ENCODE data around the gene AMOT. TPM values are rescaled to one million over a fixed set of nuclear protein-coding genes. Genes with fewer than 3 reads are reported as not detected.

AMOT gene
- total RNA-seq, 2 experiments from 2014 or later: 1.1 to 1.5 TPM

DNA sequence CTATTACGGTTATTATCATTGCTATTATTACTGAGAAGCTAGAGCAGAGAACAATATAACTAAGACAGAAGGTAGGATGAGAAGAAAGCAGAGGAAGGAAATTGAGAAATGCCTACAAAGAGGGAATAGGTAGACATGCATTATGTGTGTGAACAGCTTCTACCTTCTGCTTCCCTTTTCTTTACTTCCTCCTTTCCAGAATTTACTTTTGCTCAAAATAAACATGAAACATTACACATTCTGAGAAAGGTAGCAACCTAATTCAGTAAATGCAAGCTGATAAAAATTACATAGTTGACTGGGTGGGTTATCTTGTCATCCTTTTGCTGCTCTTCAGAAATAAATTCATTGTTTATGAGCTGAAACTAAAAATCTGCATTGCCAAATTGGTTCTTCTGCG, 54.6 kb downstream of the AMOT start:
- ATAC-seq: no peak

DNA sequence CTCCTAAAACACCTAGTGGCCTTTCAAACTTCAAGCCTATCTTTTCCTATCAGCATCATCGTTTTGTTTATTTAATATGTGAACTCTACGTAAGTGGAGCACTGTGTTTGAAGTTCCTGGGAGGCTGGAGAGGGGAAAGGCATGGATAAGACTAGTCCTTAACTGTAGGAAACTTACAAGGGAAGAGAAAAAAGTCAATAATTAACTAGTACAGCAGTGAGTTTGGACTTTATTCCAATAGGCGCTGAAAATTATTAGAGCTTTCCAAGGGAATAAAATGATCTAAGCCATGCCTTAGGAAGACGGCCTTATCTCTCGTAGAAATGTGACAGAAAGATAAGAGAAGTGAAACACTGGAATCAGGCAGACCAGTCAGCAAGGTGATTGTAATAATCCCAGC, 55.3 kb downstream of the AMOT start:
- ATAC-seq (no peak), DNase-seq (no peak)
- Mint-ChIP-seq H3K4me1 (no peaks in the 10 kb centered on the region), H3K9me3 (ENCODE audit: low read depth) (no peaks in the 10 kb centered on the region), H3K36me3 (ENCODE audit: low read depth) (peaks cover 5% of the 10 kb centered on the region), H3K4me3 (no peak overlapping the region), H3K27me3 (no peaks in the 10 kb centered on the region), H3K27ac (no peak overlapping the region)
- ChIA-PET POLR2A (no interaction called here), CTCF (no interaction called here)
- intact Hi-C loops (cut with DNase I, micrococcal nuclease): no loop called here

More for the DNA sequence above, 54.6 kb downstream of the AMOT start:
- no peaks in the 10 kb centered on the region for H3K27me3 Mint-ChIP-seq
- no peak for DNase-seq
- peaks cover 5% of the 10 kb centered on the region for H3K36me3 Mint-ChIP-seq (ENCODE audit: low read depth)
- POLR2A ChIA-PET: no interaction called here
- intact Hi-C loops (cut with DNase I, micrococcal nuclease): no loop called here
- H3K27ac Mint-ChIP-seq: no peak overlapping the region
- no peaks in the 10 kb centered on the region for H3K9me3 Mint-ChIP-seq (ENCODE audit: low read depth)
- no peaks in the 10 kb centered on the region for H3K4me1 Mint-ChIP-seq
- CTCF ChIA-PET: no interaction called here
- no peak overlapping the region for H3K4me3 Mint-ChIP-seq

DNA sequence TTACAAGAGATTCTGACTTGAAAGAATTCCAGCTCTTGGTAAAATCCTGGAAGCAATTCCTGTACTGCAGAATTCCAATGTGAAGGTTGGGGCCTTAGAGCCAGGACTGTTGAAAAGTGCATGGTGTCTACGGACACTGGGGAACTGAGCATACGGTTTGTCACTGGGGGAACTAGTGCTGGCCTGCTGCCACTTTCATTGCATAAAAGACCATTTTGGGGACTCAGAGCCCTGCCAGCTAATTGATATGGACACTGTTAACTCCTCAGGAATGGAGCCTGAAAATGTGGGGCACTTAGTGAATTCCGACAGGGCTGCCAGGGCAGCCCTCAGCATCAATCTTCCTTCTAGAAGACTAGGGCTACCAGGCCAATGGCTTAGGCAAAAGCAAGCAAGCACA, 55.9 kb downstream of the AMOT start:
- Mint-ChIP-seq H3K4me3 (no peak overlapping the region), H3K9me3 (ENCODE audit: low read depth) (no peaks in the 10 kb centered on the region), H3K27ac (no peak overlapping the region), H3K36me3 (ENCODE audit: low read depth) (peaks cover 5% of the 10 kb centered on the region), H3K27me3 (no peaks in the 10 kb centered on the region), H3K4me1 (no peaks in the 10 kb centered on the region)
- intact Hi-C loops (cut with DNase I, micrococcal nuclease): no loop called here
- ATAC-seq (no peak), DNase-seq (no peak)
- ChIA-PET POLR2A (no interaction called here), CTCF (no interaction called here)

DNA sequence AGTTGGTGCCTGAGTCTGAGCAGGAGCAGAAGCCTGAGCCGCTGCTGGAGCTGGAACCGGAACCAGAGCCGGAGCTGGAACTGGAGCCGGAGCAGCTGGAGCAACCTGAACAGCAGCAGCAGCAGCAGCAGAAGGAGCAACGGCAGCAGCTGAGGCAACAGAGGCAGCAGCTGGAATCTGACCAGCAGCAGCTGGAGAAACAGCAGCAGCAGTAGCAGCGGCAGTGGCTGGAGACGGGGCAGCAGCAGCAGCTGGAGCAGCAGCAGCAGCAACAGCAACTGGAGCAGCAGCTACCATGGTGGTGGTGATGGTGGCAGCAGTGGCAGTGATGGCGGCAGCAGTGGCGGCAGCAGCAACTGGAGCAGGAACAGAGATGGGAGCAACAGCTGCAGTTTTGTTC, 61.5 kb downstream of the AMOT start:
- ChIA-PET CTCF (no interaction called here), POLR2A (no interaction called here)
- Mint-ChIP-seq H3K9me3 (ENCODE audit: low read depth) (no peaks in the 10 kb centered on the region), H3K36me3 (ENCODE audit: low read depth) (peaks cover 2% of the 10 kb centered on the region), H3K27ac (no peak overlapping the region), H3K4me3 (no peak overlapping the region), H3K4me1 (no peaks in the 10 kb centered on the region), H3K27me3 (no peaks in the 10 kb centered on the region)
- intact Hi-C loops (cut with DNase I, micrococcal nuclease): no loop called here
- no peak for DNase-seq
- ATAC-seq: no peak

DNA sequence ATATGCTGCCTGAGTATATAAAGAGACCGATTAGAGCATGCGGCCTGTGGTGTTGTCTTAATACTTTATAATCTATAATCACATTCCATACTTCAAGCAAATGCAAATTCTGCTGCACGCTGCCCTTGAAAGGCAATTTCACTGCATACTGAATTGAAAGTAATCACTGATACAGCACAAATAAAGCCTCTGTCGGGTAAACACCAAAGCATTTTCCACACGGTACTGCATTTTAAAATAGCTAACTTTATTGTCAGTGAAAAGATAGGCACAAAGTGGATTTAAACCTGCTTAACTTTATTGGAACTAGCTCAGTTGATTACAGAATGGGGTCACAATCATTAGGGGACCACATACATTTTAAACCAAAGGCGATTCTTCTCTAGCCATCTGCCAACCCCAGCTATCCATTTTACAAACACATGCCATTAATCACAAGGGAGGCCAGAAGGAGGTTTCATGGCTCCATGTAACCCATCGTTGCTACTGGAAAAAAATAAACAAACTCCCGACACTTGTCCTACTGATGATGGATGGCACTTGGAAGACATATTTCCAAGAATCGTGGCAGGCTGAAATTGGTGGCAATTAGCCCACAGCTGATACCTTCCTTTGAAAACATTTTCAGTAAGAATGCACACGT, 65.9 kb downstream of the AMOT start:
- no peak overlapping the region for H3K4me3 Mint-ChIP-seq

GRCh38 chrX:112774142-112774541, 66.5 kb downstream of the AMOT start:
- no peak for ATAC-seq
- Mint-ChIP-seq H3K27me3 (no peaks in the 10 kb centered on the region), H3K9me3 (ENCODE audit: low read depth) (no peaks in the 10 kb centered on the region), H3K36me3 (ENCODE audit: low read depth) (no peaks in the 10 kb centered on the region), H3K4me3 (no peak overlapping the region), H3K27ac (no peak overlapping the region), H3K4me1 (no peaks in the 10 kb centered on the region)
- POLR2A ChIA-PET: no interaction called here
- CTCF ChIA-PET: no interaction called here
- intact Hi-C loops (cut with DNase I, micrococcal nuclease): no loop called here
- DNase-seq: no peak

More for the DNA sequence above, 65.9 kb downstream of the AMOT start:
- POLR2A ChIA-PET: no interaction called here
- Mint-ChIP-seq H3K9me3 (ENCODE audit: low read depth) (no peaks in the 10 kb centered on the region), H3K27ac (no peak overlapping the region), H3K27me3 (no peaks in the 10 kb centered on the region), H3K36me3 (ENCODE audit: low read depth) (no peaks in the 10 kb centered on the region), H3K4me1 (no peaks in the 10 kb centered on the region)
- ATAC-seq (no peak), DNase-seq (no peak)
- CTCF ChIA-PET: interaction anchor here (0.7 kb wide), 1 partner anchor 40 kb away, joined by 5 read pairs; no protein-coding TSS in a partner anchor
- intact Hi-C loops (cut with DNase I, micrococcal nuclease): no loop called here

DNA sequence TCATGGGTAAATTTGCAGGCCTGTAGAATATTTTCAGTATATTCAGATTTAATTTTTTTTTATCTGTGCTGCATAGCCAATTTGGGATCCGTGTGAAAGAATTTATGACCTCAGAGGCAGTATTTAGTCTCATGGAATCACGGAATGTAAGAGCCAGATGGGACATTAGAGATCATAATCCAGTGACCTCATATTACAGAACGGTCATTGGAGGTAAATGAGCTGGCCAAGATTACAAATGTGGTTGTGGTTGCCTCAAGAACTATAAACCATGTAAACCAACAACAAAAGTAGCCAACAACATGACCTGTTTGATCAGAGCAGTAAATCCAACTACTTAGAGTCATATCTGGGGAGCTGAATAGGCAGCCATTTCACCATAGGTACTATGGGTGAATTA, 71.6 kb downstream of the AMOT start:
- intact Hi-C loops (cut with DNase I, micrococcal nuclease): loop anchor here in 1 of 2 experiments (10.0 kb wide), 1 partner anchor 176 kb away; no protein-coding TSS in a partner anchor
- Mint-ChIP-seq H3K4me1 (no peaks in the 10 kb centered on the region), H3K36me3 (ENCODE audit: low read depth) (no peaks in the 10 kb centered on the region), H3K4me3 (no peak overlapping the region), H3K27ac (no peak overlapping the region), H3K27me3 (no peaks in the 10 kb centered on the region), H3K9me3 (ENCODE audit: low read depth) (no peaks in the 10 kb centered on the region)
- POLR2A ChIA-PET: no interaction called here
- CTCF ChIA-PET: no interaction called here
- DNase-seq (no peak), ATAC-seq (no peak)

GRCh38 chrX:112768563-112768962, 72.1 kb downstream of the AMOT start:
- no peaks in the 10 kb centered on the region for H3K27me3 Mint-ChIP-seq
- no peak overlapping the region for H3K4me3 Mint-ChIP-seq
- no peak for ATAC-seq
- intact Hi-C loops (cut with DNase I, micrococcal nuclease): loop anchor here in 1 of 2 experiments (10.0 kb wide), 1 partner anchor 176 kb away; no protein-coding TSS in a partner anchor
- no peaks in the 10 kb centered on the region for H3K4me1 Mint-ChIP-seq
- H3K27ac Mint-ChIP-seq: no peak overlapping the region
- no peaks in the 10 kb centered on the region for H3K36me3 Mint-ChIP-seq (ENCODE audit: low read depth)
- no peaks in the 10 kb centered on the region for H3K9me3 Mint-ChIP-seq (ENCODE audit: low read depth)
- POLR2A ChIA-PET: no interaction called here
- no peak for DNase-seq
- CTCF ChIA-PET: no interaction called here

- intact Hi-C loops (cut with DNase I, micrococcal nuclease): loop anchor here in 1 of 2 experiments (10.0 kb wide), 1 partner anchor 178 kb away; no protein-coding TSS in a partner anchor
- CTCF ChIA-PET: no interaction called here
- H3K4me1 Mint-ChIP-seq: no peaks in the 10 kb centered on the region
- H3K27me3 Mint-ChIP-seq: no peaks in the 10 kb centered on the region
- H3K27ac Mint-ChIP-seq: no peak overlapping the region
- DNase-seq (no peak), ATAC-seq (no peak)
- H3K4me3 Mint-ChIP-seq: no peak overlapping the region
- H3K9me3 Mint-ChIP-seq (ENCODE audit: low read depth): no peaks in the 10 kb centered on the region
- no peaks in the 10 kb centered on the region for H3K36me3 Mint-ChIP-seq (ENCODE audit: low read depth)
- POLR2A ChIA-PET: no interaction called here
Observed at GRCh38 chrX:112766774-112767173, 73.9 kb downstream of the AMOT start.

DNA sequence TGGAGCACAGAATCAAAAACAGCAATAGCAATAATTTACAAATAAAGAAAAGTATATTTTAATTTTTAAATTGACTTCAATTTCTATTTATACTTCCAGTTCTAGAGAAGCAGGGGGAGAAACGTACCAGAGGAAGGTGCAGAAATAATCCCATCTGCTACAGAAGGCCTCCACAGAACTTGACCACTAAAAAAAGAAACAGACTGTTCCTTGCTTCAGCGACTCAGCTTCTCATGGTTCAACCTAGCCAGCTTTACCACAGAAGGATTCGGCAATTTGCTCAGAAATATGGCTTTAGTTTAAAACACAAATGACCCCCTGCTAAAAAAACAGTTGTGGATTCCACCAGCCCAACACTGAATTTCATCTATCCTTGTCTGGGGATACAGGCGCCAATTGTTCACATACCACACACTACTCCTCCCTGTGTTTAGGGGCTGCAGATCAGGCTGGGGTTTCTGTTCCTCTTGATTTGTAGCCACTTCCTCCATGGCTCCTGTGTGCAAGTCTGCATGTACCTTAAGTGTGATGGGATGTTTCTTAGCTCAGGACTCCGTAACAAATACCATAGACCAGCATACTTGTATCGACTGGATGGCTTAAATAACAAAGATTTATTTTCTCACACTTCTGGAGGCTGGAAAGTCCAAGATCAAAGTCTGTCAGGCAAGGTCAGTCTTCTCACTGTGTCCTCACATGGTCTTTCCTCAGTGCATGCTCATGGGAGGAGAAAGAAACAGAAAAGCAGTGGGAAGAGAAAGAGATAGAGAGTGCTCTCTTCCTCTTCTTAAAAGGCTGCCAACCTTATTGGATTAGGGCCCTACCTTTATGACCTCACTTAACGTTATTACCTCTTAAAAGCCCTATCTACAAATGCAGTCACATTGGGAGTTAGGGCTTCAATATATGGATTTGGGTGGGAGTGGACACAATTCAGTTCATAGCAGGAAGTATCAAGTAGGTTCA, 79.1 kb downstream of the AMOT start:
- Mint-ChIP-seq H3K9me3 (ENCODE audit: low read depth) (no peaks in the 10 kb centered on the region), H3K36me3 (ENCODE audit: low read depth) (no peaks in the 10 kb centered on the region), H3K27me3 (peaks cover 4% of the 10 kb centered on the region), H3K4me3 (no peak overlapping the region), H3K27ac (no peak overlapping the region), H3K4me1 (no peaks in the 10 kb centered on the region)
- ATAC-seq (no peak), DNase-seq (no peak)
- intact Hi-C loops (cut with DNase I, micrococcal nuclease): loop anchor here in 1 of 2 experiments (10.0 kb wide), 1 partner anchor 183 kb away; no protein-coding TSS in a partner anchor
- ChIA-PET POLR2A (no interaction called here), CTCF (no interaction called here)

GRCh38 chrX:112760697-112761096, 79.9 kb downstream of the AMOT start:
- Mint-ChIP-seq H3K27ac (no peak overlapping the region), H3K27me3 (peaks cover 4% of the 10 kb centered on the region), H3K36me3 (ENCODE audit: low read depth) (no peaks in the 10 kb centered on the region), H3K9me3 (ENCODE audit: low read depth) (no peaks in the 10 kb centered on the region), H3K4me3 (no peak overlapping the region), H3K4me1 (no peaks in the 10 kb centered on the region)
- POLR2A ChIA-PET: no interaction called here
- intact Hi-C loops (cut with DNase I, micrococcal nuclease): loop anchor here in 1 of 2 experiments (10.0 kb wide), 1 partner anchor 184 kb away; no protein-coding TSS in a partner anchor
- CTCF ChIA-PET: no interaction called here
- ATAC-seq: no peak
- no peak for DNase-seq

DNA sequence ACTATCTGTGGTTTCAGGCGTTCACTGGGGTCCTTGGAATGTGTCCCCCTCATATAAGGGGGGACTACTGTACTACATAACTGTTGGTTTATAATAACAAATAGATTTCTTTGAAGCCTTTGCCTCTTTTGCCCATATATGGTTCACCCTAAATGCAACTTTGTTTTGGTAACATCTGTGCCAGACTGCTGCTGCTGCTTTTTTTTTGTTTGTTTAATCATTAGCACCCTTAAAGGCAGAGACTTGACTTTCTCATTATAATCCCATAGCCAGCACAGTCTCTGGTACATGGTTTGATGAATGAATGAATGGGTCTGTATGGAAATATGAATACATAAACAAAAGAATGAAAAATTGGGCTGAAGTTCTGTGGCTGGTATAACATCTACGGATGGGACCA, 80.7 kb downstream of the AMOT start:
- CTCF ChIA-PET: no interaction called here
- intact Hi-C loops (cut with DNase I, micrococcal nuclease): loop anchor here in 1 of 2 experiments (10.0 kb wide), 1 partner anchor 185 kb away; no protein-coding TSS in a partner anchor
- no peaks in the 10 kb centered on the region for H3K4me1 Mint-ChIP-seq
- ATAC-seq: no peak
- H3K36me3 Mint-ChIP-seq (ENCODE audit: low read depth): no peaks in the 10 kb centered on the region
- H3K4me3 Mint-ChIP-seq: no peak overlapping the region
- H3K27ac Mint-ChIP-seq: no peak overlapping the region
- DNase-seq: no peak
- H3K27me3 Mint-ChIP-seq: peaks cover 4% of the 10 kb centered on the region
- POLR2A ChIA-PET: no interaction called here
- no peaks in the 10 kb centered on the region for H3K9me3 Mint-ChIP-seq (ENCODE audit: low read depth)
